GM18517 (cell line): ENCODE results near the gene DPP10.

Experiments
- ATAC-seq: cut with Tn5 transposase; IDR thresholded peaks from one replicate; pipeline ENCODE4 v1.9.1; 2021; ENCODE audit warnings: mild to moderate bottlenecking, moderate library complexity; ENCODE audit not compliant: unreplicated experiment

The DPP10 gene

GRCh38 chr2:115199966-115200365 is 757.5 kb downstream of the DPP10 start:
- ATAC-seq: no peak

- ATAC-seq: no peak
These were observed 758.9 kb downstream of the DPP10 start for GRCh38 chr2:115201386-115201785.

GRCh38 chr2:115208493-115209164 is 766.2 kb downstream of the DPP10 start:
- ATAC-seq: no peak

GRCh38 chr2:115214050-115214449 is 771.6 kb downstream of the DPP10 start:
- no peak for ATAC-seq

- no peak for ATAC-seq
These were observed 776.9 kb downstream of the DPP10 start for GRCh38 chr2:115219296-115219695.

- no peak for ATAC-seq
These were observed 791.7 kb downstream of the DPP10 start for GRCh38 chr2:115234186-115234585.

- no peak for ATAC-seq
These were observed 792.3 kb downstream of the DPP10 start for GRCh38 chr2:115234737-115235136.

- no peak for ATAC-seq
These were observed 805.6 kb downstream of the DPP10 start for GRCh38 chr2:115248066-115248465.

- no peak for ATAC-seq
These were observed 834.9 kb downstream of the DPP10 start for GRCh38 chr2:115277366-115277765.

- no peak for ATAC-seq
These were observed 843.0 kb downstream of the DPP10 start for GRCh38 chr2:115285416-115285815.

- ATAC-seq: no peak
These were observed 848.0 kb downstream of the DPP10 start for GRCh38 chr2:115290478-115290877.

- ATAC-seq: no peak
These were observed 850.3 kb downstream of the DPP10 start for GRCh38 chr2:115292742-115293141.

- no peak for ATAC-seq
These were observed 852.6 kb downstream of the DPP10 start for GRCh38 chr2:115294999-115295398.

- no peak for ATAC-seq
These were observed 854.6 kb downstream of the DPP10 start for GRCh38 chr2:115297056-115297455.

GRCh38 chr2:115299199-115299598 is 856.8 kb downstream of the DPP10 start:
- no peak for ATAC-seq

- no peak for ATAC-seq
These were observed 863.3 kb downstream of the DPP10 start for GRCh38 chr2:115305712-115306111.

GRCh38 chr2:115314119-115314518 is 871.7 kb downstream of the DPP10 start:
- ATAC-seq: no peak

- no peak for ATAC-seq
These were observed 884.6 kb downstream of the DPP10 start for GRCh38 chr2:115327061-115327460.

- no peak for ATAC-seq
These were observed 917.1 kb downstream of the DPP10 start for GRCh38 chr2:115359550-115359949.

- ATAC-seq: no peak
These were observed 921.7 kb downstream of the DPP10 start for GRCh38 chr2:115364093-115364492.

- no peak for ATAC-seq
These were observed 927.0 kb downstream of the DPP10 start for GRCh38 chr2:115369400-115369799.

- no peak for ATAC-seq
These were observed 932.5 kb downstream of the DPP10 start for GRCh38 chr2:115374981-115375380.

GRCh38 chr2:115384399-115384798 is 942.0 kb downstream of the DPP10 start:
- no peak for ATAC-seq
